ENCODE measurements around the gene ALCAM.

Gene ALCAM

DNA sequence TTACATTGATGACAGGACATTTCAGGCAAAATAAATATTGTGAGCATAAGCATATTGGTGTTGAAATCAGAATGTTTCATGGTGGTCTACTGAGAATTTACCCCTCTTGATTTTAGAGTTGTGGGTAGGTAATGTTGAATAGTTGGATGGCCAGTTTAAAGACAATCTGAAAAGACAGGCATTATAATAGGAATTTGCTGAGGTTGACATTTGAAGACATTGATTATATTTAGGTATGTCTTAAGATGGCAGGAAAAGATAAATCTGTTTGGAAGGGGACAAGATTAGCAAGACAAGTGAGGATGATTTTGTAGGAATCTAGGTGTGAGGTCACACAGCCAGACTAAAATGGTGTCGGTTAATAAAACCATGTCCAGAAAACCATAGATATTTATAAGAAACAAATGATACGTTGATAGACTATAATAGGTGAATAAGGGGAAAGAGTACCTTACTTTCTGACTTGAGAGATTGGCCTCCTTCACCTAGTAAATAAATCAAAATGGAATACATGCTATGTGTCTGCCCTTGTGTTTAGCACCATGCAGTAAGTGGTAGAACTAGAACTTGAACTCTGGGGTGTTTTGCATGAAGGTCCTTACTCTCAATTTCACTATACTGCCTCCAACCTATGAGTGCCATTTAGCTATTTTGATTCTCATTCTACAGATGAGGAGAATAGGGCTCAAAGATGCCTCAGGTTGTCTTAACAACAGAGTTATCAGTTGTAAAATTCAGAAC, 57.9 kb downstream of the ALCAM start:
- no peak for TF ChIP-seq ZFX (IDR thresholded peaks at IDR 0.05)
- no peak for TF ChIP-seq CTCF (conservative IDR thresholded peaks at IDR 0.05)
- H3K27ac ChIP-seq, result no peak overlapping the region

GRCh38 chr3:105425153-105425502, 58.4 kb downstream of the ALCAM start:
- H3K27ac ChIP-seq, result no peak overlapping the region
- TF ChIP-seq ZFX (IDR thresholded peaks at IDR 0.05) (no peak), CTCF (conservative IDR thresholded peaks at IDR 0.05) (no peak)

- no peak overlapping the region for H3K27ac ChIP-seq
- TF ChIP-seq ZFX (IDR thresholded peaks at IDR 0.05) (no peak), CTCF (conservative IDR thresholded peaks at IDR 0.05) (no peak)
Measured at GRCh38 chr3:105427332-105427731, 60.6 kb downstream of the ALCAM start.

DNA sequence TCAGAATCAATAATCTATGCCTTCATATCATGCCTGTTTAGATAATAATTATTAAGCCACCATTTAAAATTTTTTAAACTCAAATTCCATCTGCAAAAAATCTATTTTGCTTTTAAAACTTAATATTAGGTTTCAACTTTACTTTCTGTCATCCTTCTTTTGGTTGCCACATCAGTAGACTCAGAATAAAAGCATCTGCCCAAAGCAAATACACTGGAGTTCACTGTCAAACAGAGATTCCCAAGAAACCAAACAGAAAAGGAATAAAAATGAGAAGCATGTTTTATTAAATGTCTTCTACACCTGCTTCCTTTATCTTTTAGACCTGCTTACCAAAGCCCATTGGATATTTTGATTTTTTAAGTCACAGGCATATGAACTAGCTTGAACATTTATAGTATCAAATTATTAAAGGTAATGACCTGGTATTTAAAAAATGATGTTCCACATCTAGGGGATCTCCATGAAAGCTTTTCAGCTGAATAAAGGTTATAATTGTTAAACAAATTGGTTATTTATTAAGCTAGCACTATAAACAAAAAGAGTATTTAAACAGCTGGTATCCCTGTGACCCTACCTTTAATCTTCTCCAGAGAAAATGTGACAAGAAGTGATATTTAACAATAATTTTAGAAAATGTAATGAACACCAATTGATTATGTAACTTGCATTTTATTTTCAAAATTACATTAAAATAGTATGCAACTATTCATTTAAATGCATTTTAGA, 62.5 kb downstream of the ALCAM start:
- TF ChIP-seq ZFX (IDR thresholded peaks at IDR 0.05), result no peak
- no peak for TF ChIP-seq CTCF (conservative IDR thresholded peaks at IDR 0.05)

DNA sequence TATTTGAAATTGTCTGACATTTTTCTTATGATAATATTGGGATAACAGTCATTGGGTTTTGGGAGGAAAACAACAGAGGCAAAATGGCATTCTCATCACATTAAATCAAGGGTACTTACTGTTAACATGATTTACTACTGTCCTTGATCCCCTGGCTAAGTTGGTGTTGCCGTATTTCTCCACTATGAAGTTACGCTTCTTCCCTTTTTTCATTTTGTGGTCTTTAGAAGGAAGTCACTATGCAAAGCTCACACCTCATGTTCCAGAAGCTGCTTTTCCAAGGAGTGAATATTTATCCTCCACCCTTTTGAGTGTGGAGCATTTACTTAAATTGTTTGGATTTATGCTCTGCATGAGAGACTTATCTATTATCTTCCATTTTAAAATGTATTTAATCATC, 63.7 kb downstream of the ALCAM start:
- TF ChIP-seq ZFX (IDR thresholded peaks at IDR 0.05) (no peak), CTCF (conservative IDR thresholded peaks at IDR 0.05) (no peak)
- no peak overlapping the region for H3K27ac ChIP-seq

More for the DNA sequence above, 62.5 kb downstream of the ALCAM start:
- H3K27ac ChIP-seq, result no peak overlapping the region

GRCh38 chr3:105431200-105431599, 64.5 kb downstream of the ALCAM start:
- H3K27ac ChIP-seq, result no peak overlapping the region
- TF ChIP-seq ZFX (IDR thresholded peaks at IDR 0.05), result no peak
- TF ChIP-seq CTCF (conservative IDR thresholded peaks at IDR 0.05), result no peak

DNA sequence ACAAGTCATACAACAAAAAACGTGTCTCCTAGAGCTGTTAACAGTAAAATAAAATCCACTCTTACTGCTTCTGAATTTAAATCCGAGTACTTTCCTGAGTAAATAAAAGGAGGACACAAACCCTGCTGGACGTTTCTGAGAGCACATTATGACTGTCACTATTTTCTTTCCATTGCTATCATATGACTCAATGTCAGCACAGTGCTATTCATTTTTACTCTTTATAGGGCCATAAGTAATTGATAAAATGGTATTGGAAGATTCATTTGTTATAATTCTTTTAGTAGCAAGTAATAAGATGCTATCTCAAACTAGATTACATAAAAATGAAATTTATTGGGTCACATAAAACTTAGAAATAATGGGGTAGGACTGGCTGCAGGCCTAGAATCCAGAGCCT, 68.6 kb downstream of the ALCAM start:
- H3K27ac ChIP-seq, result no peak overlapping the region; the same call in 1 of the 2 replicates
- TF ChIP-seq ZFX (IDR thresholded peaks at IDR 0.05) (no peak), CTCF (conservative IDR thresholded peaks at IDR 0.05) (peak; percentile 1; the same call in 1 of the 2 replicates)
